Glutamatergic neuron (in vitro differentiated cells): Measurements from ENCODE around the gene CSTPP1. TPM values are rescaled to one million over a fixed set of nuclear protein-coding genes. Genes with fewer than 3 reads are reported as not detected.

Experiments
- DNase-seq: peaks from one replicate; pipeline ENCODE4 v3.0.0; 2022
- H3K27ac Mint-ChIP-seq: one replicate; pipeline ENCODE4 v1.8.0; 2020; ENCODE audit warnings: mild to moderate bottlenecking, mixed read lengths, inconsistent platforms; ENCODE audit not compliant: unreplicated experiment
- H3K27me3 Mint-ChIP-seq: one replicate; pipeline ENCODE4 v1.8.0; 2020; ENCODE audit warnings: mild to moderate bottlenecking, moderate library complexity, mixed read lengths, inconsistent platforms; ENCODE audit not compliant: unreplicated experiment
- H3K36me3 Mint-ChIP-seq: one replicate; pipeline ENCODE4 v1.8.0; 2020; ENCODE audit warnings: mild to moderate bottlenecking, mixed read lengths, inconsistent platforms; ENCODE audit not compliant: unreplicated experiment
- H3K4me1 Mint-ChIP-seq: one replicate; pipeline ENCODE4 v1.8.0; 2020; ENCODE audit warnings: mild to moderate bottlenecking, low read depth, mixed read lengths, inconsistent platforms; ENCODE audit not compliant: unreplicated experiment
- H3K4me3 Mint-ChIP-seq: one replicate; pipeline ENCODE4 v1.8.0; 2020; ENCODE audit warnings: mild to moderate bottlenecking, mixed read lengths, inconsistent platforms; ENCODE audit not compliant: unreplicated experiment
- H3K9me3 Mint-ChIP-seq: one replicate; pipeline ENCODE4 v1.8.0; 2020; ENCODE audit warnings: mild to moderate bottlenecking, moderate library complexity, mixed read lengths, inconsistent platforms; ENCODE audit not compliant: unreplicated experiment
- CTCF ChIP-seq: fragments of 200-600 bp; sonication (generic); IDR thresholded peaks from one replicate; pipeline ENCODE4 v1.5.0; 2021; ENCODE audit not compliant: partially characterized antibody, unreplicated experiment
- total RNA-seq: library from RNA; stranded (reverse); fragmentation: NEBNext Ultra II Directional; extraction: Animal tissue kit (Norgen Biotek cat#: 25700); gene quantifications from one replicate; pipeline ENCODE4 v1.2.1, GENCODE V29; 2021; ENCODE audit not compliant: unreplicated experiment

CSTPP1 gene
- total RNA-seq, 1 donor from 2014 or later: 35.5 TPM

GRCh38 chr11:47106798-47107411 lies 170.3 kb downstream of the CSTPP1 start:
- Mint-ChIP-seq H3K9me3 (peaks cover 1% of the 10 kb centered on the region), H3K4me1 (peaks cover 14% of the 10 kb centered on the region), H3K27me3 (peaks cover 3% of the 10 kb centered on the region), H3K27ac (no peak overlapping the region), H3K4me3 (no peak overlapping the region), H3K36me3 (no peaks in the 10 kb centered on the region)
- TF ChIP-seq CTCF: no peak
- DNase-seq: no peak

- no peak overlapping the region for H3K4me3 Mint-ChIP-seq
- TF ChIP-seq CTCF: no peak
- peaks cover 1% of the 10 kb centered on the region for H3K9me3 Mint-ChIP-seq
- H3K36me3 Mint-ChIP-seq: no peaks in the 10 kb centered on the region
- H3K27ac Mint-ChIP-seq: no peak overlapping the region
- H3K27me3 Mint-ChIP-seq: peaks cover 5% of the 10 kb centered on the region
- DNase-seq: no peak
- H3K4me1 Mint-ChIP-seq: peaks cover 10% of the 10 kb centered on the region
Observed at GRCh38 chr11:47107744-47108143, 171.2 kb downstream of the CSTPP1 start.

GRCh38 chr11:47108214-47108613 lies 171.7 kb downstream of the CSTPP1 start:
- Mint-ChIP-seq H3K27me3 (peaks cover 4% of the 10 kb centered on the region), H3K36me3 (no peaks in the 10 kb centered on the region), H3K4me1 (peaks cover 8% of the 10 kb centered on the region), H3K27ac (no peak overlapping the region), H3K9me3 (peaks cover 3% of the 10 kb centered on the region), H3K4me3 (no peak overlapping the region)
- TF ChIP-seq CTCF: no peak
- no peak for DNase-seq

GRCh38 chr11:47109051-47109726 lies 172.6 kb downstream of the CSTPP1 start:
- Mint-ChIP-seq H3K4me3 (no peak overlapping the region), H3K4me1 (peaks cover 4% of the 10 kb centered on the region), H3K9me3 (peaks cover 3% of the 10 kb centered on the region), H3K36me3 (no peaks in the 10 kb centered on the region), H3K27ac (no peak overlapping the region), H3K27me3 (peaks cover 4% of the 10 kb centered on the region)
- TF ChIP-seq CTCF: no peak
- no peak for DNase-seq

GRCh38 chr11:47109727-47110246 lies 173.2 kb downstream of the CSTPP1 start:
- peaks cover 4% of the 10 kb centered on the region for H3K27me3 Mint-ChIP-seq
- H3K27ac Mint-ChIP-seq: no peak overlapping the region
- H3K4me1 Mint-ChIP-seq: no peaks in the 10 kb centered on the region
- no peak overlapping the region for H3K4me3 Mint-ChIP-seq
- H3K9me3 Mint-ChIP-seq: peaks cover 5% of the 10 kb centered on the region
- no peak for DNase-seq
- TF ChIP-seq CTCF: no peak
- no peaks in the 10 kb centered on the region for H3K36me3 Mint-ChIP-seq
